GM21786 (cell line): ENCODE measurements around the gene LYRM2.

Experiments
- ATAC-seq: cut with Tn5 transposase; IDR thresholded peaks from one replicate; pipeline ENCODE4 v1.9.1; 2021; ENCODE audit not compliant: unreplicated experiment

LYRM2 gene, protein sequence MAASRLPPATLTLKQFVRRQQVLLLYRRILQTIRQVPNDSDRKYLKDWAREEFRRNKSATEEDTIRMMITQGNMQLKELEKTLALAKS

DNA sequence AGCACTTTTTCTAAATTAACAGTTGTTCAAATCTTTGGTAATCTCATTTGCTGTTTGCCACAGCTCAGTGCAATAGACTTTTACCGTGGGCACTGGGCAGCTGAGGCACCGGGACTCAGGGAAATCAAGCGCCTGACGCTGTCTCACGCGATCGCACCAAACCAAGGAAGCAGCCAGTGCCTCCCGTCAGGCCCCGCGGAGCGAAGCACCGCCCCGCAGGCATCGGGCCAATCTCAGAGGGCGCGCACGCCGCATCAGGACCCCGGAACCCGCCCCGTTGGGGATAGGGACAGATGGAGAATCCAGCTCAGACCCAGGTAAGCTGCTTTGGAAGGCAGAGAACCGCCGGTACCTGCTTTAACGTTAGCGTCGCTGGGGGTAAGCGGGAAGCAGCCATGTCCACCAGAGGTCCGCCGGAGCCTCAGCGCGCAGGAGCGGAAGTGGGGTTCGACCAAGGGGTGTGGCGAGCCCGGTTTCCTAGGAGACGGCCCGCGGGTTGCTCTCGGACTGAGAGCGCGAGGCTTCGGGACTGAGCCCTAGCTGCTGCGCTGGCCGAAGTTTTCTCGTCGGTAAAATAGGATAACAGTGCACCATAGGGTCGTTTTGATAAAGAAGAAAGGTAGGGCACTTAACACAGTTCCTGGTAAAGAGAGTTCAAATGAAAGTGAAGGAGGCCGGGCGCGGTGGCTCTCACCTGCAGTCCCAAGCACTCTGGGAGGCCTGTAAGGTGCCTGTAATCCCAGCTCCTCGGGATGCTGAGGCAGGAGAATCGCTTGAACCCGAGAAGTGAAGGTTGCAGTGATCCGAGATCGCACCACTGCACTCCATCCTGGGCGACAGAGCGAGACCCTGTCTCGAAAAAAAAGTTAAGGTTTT, at the start of gene LYRM2:
Gene LYRM2 (minus strand): TSS at position 428 of the 876 bp plus-strand sequence. CDS start 31 bp downstream, at position 397.
- ATAC-seq = peak; percentile 98

DNA sequence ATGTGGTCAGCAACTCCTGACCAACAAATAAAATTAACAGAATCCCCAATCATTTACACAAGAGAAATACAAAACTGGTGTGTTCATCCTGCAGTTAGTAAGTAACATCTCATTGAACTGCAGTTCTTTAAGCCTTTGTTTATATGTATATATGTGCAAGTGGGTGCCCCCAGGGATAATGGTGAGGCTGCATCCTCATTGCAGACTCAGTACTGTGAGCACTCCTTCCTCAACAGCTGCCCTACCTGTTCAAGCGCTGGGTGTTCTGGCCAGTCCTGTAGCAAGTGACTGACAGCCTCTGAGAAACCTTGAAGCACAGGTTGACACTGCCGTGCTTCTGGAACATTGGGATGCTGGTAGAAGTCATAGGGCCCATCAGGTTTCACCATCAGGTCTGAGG, 49.8 kb upstream of the LYRM2 start:
- ATAC-seq = no peak

DNA sequence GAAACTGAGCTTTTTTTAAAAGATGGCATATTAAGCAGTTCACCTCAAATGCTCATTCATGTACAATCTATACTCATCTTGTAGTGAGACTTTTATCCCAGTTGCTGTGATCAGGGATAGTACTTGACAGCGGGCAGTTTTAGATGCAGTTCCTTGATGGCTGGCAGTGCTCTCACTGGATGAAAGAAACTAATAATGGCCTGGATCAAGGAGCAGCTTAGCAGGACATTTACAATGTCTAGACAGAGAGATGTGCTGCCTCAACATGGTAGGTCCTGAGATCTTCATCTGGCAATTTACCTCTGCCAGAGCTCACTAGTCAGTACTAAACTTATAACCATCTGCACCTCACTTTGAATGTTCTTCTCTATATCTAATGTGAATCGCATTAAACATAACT, 46.8 kb upstream of the LYRM2 start:
- no peak for ATAC-seq

DNA sequence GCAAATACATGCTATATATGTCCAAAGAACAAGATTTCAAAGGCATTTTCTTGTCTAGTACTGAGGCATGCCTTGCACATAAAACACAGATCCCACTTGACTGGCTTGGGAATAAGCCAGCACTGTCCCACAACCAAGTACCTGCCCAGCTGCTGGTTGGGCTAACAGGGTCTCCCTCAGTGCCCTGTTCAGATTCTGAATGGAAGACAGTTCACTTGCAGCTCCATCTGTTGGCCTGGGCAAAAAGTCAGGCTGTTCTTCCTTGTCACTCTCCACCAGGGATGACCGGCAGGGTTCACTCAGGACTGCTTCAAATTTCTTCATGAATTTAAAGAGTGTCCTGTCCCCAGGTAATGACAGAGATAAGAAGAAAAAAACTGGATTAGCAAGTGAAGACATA, 44.4 kb upstream of the LYRM2 start:
- ATAC-seq = no peak

DNA sequence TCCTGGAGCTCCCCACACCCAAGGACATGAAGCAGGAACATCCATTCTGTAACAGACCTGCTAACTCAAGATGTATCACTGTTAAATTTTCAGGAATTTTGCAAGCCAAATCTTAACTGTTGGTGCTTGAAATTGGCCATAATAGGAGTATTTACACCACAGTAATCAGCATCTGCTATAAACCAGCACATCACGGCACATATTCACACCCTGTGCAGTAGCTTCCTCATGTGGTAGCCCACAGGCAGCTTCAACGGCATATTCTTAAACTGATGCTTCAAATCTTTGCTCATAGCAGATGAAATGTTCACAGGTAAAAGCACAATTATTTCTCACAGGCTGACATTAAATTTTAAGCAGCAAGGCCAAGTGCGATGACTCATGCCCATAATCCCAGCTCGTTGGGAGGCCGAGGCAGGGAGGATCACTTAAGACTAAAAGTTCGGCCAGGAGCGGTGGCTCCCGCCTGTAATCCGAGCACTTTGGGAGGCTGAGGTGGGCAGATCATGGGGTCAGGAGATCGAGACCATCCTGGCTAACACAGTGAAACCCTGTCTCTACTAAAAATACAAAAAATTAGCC, 43.5 kb upstream of the LYRM2 start:
- ATAC-seq = no peak

DNA sequence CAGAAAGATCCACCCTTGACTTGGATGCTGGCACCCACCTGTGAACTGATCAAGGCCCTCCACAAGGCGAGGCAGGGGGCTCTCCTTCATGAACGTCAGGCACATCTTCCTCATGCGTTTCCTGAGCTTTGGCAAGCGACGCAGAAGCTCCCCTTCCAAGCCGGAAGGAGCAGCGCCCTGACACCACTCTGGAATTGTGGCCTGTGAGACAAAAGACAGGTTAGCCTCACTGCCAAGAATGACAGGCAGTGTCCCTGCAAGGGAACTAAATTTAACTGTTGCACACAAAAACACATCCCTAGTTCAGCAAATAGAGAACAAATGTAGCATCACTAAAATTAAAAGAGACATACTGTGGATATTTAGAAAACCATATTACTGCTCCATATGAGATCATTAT, 42.0 kb upstream of the LYRM2 start:
- ATAC-seq = no peak

DNA sequence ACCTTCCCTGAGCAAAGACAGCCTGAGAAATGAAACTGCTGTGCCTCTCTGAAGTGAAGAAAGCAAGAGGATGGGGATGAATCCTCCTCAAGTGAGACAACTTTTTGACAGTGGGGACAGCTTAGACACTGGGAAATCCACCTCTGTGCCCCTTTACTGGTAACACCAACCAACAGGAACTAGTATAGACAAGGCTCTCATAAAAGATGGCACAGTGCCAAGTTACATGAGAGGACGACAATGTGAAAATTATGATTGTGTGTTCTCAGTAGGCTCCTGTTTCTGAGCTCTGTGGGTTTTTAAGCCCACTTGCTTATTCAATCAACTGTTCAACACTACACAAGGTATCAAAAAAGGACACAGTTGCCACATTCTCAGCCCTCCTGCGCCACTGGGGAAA, 41.6 kb upstream of the LYRM2 start:
- ATAC-seq = no peak

DNA sequence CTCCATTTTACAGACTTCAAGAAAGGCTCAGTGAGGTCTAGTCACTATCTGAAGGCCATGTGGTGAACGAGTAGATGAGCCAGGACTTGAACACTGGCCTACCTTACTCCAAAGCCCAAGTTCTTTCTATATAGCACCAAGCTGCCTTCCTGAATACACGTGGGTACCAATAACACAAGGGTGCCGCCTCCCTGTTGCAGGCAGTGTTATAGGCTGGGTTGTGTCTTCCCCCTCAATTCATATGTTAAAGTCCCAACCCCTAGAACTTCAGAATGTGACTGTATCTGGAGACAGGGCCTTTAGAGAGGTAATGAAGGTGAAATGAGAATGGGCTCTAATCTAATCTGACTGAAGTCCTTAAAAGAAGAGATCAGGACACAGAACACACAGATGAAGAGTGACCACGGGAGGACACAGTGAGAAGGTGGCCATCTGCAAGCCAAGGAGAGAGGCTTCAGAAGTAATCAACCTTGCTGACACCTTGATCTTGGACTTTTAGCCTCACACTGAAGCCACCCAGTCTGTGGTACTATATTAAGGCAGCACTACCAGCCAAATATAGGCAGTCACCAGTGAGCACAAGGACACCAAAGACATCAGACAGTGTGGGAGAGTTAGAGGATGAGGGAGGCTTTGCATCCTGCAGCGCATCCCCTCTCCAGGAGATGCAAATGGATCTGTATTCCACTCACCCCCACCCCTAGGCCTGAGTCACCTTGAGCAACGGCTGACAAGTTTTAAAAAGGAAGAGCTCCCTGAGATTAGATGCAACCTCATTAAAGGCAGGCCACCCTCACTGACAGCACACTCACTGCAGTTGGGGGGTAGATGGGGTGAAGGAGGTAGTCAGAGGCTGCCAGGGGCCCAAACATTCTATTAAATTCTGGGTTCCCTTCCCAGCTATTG, 40.9 kb upstream of the LYRM2 start:
- ATAC-seq = no peak

DNA sequence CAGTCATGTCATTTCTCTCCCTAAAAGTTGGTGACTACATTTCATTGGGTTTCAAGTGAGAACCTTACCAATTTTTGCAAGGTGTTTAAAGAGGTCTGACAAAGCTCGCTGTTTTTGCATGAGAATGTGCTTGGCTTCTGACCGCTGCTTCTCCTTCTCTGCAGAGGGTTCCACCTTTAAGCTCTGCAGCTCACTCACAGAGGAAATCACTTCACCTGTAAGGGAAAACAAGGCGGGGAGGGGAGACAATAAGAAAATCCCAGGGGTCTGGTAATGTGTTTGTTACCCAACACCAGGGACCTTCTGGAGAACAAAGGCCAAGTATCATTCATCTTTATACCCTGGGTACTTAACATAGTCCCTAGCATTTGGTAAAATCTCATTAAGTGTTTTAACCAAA, 40.0 kb upstream of the LYRM2 start:
- ATAC-seq = no peak

DNA sequence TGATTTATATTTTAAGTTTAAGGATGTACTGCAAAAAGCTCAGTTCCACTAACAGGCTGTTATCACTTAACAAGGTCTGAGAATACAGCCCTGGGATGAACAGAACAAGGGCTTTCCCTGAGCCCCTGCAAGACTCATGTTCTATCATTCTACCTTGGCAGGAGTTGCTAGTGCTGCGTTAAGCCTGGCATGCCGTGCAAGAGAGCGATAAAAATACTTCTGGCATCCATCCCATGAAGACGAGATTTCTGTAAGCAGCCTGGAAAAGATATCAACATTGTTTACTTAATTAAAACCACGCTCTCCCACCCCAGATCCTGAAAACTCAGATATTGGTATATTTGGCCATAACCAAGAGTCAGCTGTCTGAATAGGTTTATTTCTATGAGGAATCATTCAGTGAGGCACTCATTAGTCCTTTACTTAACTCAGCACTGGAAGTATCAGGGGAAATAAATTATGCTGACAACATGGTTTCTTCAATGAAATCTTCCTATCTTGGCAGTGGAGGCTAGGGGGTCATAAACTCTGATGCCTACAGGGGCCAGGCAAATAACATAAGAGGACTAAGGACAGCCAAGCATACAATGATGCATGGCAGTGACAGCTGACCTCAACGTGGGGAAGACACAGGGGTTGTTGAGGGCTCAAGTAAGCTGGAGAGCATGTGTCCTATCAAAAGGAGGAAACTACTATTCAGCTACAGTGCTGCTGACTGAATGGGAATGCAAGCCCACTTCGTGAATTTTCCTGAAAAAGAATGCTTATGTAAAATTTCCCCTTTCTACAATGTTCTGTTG, 37.6 kb upstream of the LYRM2 start:
- ATAC-seq = no peak

DNA sequence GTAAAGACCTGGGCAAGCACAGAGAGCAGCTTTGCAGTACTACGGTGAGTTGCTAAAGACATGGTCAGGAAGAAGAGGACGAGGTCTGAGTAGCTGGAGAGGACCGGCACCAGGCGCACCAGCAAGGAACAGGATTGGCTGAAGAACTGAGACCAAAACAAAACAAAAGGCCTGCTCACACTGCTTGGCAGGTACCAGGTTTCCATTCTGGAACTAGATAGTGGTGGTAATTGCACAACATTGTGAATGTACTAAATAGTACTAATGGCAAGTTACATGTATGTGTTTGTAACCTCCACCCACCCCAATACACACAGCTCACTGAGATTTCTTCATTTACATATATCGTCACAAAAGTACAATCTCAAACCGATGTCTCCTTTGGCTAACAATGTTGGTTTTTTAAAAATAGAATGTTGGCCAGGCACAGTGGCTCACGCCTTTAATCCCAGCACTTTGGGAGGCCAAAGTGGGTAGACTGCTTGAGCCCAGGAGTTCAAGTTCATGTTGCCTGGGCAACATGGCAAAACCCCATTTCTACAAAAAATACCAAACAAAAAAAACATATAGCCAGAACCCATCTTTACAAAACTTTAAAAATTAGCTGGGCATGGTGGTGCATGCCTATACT, 32.5 kb upstream of the LYRM2 start:
- no peak for ATAC-seq

DNA sequence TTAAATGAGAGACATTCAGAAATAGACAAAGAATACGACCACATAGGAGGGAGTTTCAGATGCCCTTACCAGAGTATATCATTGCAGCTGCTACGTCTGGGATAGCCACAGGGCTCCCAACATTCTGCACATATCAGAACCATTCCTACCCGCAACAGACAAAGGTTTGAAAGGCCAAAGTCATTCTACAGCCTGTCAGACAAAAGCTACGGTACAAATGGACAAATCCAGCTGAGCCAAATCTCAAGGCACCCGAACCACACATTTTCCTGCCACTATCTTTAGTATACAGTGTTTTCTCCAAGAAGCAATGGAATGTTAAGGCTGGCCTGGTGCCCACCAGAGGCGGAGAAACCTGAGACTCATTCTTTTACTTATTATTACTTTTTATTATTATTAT, 30.5 kb upstream of the LYRM2 start:
- ATAC-seq = no peak

DNA sequence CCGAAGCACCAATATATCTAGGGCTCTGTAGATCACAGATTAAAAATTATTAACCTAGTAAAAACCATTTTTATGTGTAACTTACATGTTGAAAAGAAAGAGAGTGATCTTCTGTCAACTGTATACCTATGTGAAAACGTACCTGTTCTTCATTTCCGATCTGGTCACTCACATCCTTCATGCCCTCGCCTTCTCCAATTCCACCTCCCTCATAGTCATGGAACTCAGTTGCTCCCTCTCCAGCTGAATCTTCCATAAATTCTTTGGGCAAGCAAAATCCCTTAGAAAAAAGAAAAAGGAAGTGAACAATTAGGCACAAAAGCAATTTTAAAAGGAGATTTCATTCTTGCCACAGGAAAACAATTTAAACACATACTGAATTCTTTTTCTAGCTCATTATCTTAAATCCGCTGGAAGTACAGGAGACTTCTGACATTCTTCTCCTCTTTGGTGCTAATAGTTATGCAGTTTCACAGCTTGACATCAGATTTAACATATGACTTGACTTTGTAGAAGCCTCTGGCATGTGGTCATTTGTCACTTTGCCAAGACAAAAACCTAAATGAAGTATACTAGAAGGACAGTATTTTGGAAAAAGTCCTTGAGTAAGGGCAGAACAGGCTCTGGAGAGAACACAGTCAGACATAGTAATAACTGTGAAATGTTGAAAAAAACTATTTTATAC, 29.5 kb upstream of the LYRM2 start:
- no peak for ATAC-seq

DNA sequence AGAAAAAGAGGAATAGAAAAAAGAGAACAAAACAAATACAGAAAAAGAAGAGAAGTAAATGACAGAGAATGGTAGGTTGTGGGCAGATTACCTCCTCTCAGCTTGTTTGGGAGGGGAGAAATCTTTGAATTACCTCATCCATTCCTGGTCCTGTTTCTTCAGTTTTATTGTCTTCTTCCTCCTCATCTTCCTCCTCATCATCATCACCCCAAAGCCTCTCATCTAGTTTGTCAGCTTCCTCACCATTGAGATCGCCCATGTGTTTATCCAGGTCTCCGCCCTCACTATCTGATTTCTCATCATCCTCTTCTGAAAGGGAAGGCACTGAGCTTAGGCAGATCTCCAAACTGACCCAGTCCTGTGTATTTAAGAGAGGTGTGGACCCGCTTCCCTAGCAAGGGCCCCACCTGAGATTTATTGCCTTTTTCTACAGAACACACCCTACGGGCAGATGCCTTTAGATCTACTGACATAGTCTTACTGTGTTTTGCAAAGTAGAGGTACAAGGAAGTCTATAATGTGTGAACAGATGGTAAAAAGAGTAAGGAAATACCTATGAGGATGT, 24.2 kb upstream of the LYRM2 start:
- ATAC-seq = no peak

DNA sequence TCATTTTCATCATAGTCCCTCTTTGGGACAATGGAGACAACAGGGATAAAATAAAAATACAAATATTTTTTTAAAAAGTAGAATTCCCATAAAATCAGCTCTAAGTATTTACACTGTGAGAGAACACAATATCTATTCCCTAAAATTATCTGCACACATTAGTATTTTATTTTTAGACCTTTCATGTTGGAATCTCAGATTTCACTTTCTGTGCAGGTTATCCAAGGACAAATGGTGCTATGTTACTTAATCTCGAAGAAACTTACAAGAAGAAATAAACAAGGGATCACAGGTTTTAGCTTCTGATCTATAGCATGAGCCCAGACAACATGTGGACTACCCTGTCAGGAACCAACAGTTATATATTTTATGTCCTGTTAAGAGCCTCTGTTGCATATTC, 23.0 kb upstream of the LYRM2 start:
- no peak for ATAC-seq

DNA sequence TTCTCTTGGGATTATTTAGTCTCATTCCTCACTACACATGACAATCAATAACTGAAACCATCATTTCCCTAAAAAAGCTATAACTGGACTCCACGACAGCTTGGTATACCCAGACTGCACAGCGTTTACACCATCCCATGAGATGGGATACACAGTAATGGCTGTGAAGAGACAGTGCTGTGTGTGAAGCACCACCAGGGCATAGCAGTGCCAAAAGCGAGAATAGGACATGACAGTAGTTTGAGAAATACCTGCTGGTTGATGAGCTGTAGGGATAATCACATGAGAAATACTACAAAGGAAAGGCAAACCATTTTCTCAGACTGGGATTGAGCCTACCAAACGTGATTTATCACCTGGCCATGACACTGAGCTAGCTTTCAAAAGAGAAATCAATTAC, 22.4 kb upstream of the LYRM2 start:
- no peak for ATAC-seq

DNA sequence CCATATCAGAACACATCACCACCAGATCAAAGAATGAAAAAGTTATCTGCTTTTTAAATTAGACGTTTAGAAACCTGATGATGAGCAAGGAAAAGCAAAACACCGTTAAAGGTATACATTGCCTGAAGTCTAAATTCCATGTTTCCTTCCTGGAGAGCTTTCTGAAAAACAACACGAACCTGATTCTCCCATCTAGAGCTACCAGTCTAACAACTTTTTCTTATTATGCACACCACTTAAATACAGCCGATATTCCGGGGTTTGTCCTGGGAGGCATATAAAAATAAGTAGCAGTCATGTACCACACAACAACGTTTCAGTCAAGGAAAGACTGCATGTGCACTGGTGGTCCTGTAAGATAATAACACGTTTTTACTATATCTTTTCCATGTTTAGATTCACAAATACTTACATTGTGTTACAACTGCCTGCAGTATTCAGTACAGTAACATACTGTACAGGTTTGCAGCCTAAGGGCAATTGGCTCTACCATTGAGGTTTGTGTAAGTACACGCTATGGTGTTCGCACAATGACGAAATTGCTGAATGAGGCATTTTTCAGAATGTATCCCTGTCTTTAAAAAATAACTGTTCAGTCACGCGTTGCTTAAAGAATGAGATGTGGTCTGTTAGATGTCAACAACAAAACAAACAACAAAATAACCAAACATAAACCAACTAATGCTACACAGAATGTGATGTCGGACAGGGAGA, 19.1 kb upstream of the LYRM2 start:
- ATAC-seq = no peak

DNA sequence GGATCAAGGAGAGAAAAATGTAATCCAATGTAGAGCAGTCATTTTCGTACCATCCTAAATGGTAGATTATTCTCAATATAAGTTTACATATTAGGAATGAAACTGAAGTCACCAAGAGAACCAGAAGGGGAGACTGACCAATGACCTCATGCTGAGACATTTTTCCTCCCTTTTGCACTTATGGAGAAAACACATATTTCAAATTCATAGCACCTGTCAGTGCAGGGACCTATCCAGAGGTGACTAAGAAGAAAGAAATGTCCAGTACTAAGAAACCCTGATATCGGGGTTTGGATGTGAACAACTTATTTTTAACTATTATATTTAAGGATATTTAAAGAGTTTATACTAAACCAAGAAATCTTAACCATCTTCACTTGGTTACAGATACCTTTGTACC, 16.6 kb upstream of the LYRM2 start:
- no peak for ATAC-seq

DNA sequence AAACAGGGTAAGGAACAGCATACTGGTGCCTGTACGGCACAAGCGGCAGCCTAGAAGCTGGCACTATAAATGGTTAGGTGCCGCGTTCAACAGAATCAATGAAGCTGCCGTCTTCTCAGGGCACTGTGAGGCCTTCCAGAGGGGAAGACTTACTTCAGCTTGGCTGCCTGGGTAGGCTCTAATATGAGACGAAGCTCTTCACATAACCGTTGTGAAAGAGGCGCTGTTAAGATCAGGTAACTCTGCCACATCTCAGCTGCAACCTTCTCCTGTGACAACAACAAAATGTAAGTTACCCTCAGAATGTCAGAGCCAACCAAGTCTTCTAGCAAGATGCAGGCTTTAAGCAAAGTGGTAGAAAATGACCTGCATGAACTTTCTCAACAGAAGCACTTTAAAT, 12.0 kb upstream of the LYRM2 start:
- no peak for ATAC-seq
